GM12892 (cell line): ENCODE measurements around the gene SSUH2. TPM values are rescaled to one million over a fixed set of nuclear protein-coding genes. Genes with fewer than 3 reads are reported as not detected.
"Not testable (repeated sequence)": the region's sequence is repeated elsewhere in the genome, so short reads cannot be mapped to it uniquely, and the experiment has no call there.

Experiments used
- DNase-seq: peaks from one replicate; pipeline ENCODE4 v3.0.0; 2011; ENCODE audit not compliant: insufficient read length
- FAIRE-seq: peaks from 2 replicates; lab custom pipeline; 2011; peaks lifted over from hg19 to GRCh38; lab: Jason Lieb, UNC
- POLR2A ChIP-seq: IDR thresholded peaks from 2 replicates; pipeline ENCODE4 v1.6.1; 2011; ENCODE audit warnings: low read depth, low read length, control low read depth
- POLR2AphosphoS5 ChIP-seq: IDR thresholded peaks from 2 replicates; pipeline ENCODE4 v1.6.1; 2011; ENCODE audit warnings: low read depth, low read length, control low read depth
- TAF1 ChIP-seq: IDR thresholded peaks from 2 replicates; pipeline ENCODE4 v1.6.1; 2011; ENCODE audit warnings: low read depth, mild to moderate bottlenecking, control low read depth, low read length, borderline replicate concordance
- polyA plus RNA-seq: library from polyadenylated mRNA; unstranded; fragments of >200 nt; gene quantifications from one replicate; pipeline ENCODE4 v1.2.1, GENCODE V29; 2012; ENCODE audit warnings: missing spikeins, inconsistent platforms; ENCODE audit not compliant: missing spikeins

The SSUH2 gene
- polyA plus RNA-seq, result 0.81 TPM

- TF ChIP-seq POLR2A, result no peak
- TF ChIP-seq POLR2AphosphoS5, result no peak
- TF ChIP-seq TAF1, result no peak
- DNase-seq, result no peak
- FAIRE-seq, result no peak
Measured at GRCh38 chr3:8644748-8645390, at the start of gene SSUH2. SSUH2 (minus strand) TSS chr3:8644798; CDS start chr3:8644758, 40 bp downstream.

GRCh38 chr3:8691295-8691694, 46.7 kb upstream of the SSUH2 start:
- not testable (repeated sequence) for DNase-seq, FAIRE-seq

GRCh38 chr3:8684992-8685391, 40.4 kb upstream of the SSUH2 start:
- DNase-seq, FAIRE-seq: not testable (repeated sequence)

GRCh38 chr3:8682850-8683574, 38.4 kb upstream of the SSUH2 start:
- FAIRE-seq, DNase-seq: not testable (repeated sequence)

GRCh38 chr3:8681881-8682538, 37.4 kb upstream of the SSUH2 start:
- DNase-seq, FAIRE-seq: not testable (repeated sequence)

GRCh38 chr3:8681349-8681748, 36.8 kb upstream of the SSUH2 start:
- no peak for TF ChIP-seq POLR2AphosphoS5
- TF ChIP-seq TAF1, result no peak
- TF ChIP-seq POLR2A, result no peak
- DNase-seq (no peak), FAIRE-seq (no peak)

GRCh38 chr3:8679817-8680553, 35.4 kb upstream of the SSUH2 start:
- not testable (repeated sequence) for FAIRE-seq

GRCh38 chr3:8678751-8679150, 34.2 kb upstream of the SSUH2 start:
- FAIRE-seq, result no peak
- DNase-seq, result no peak
- no peak for TF ChIP-seq POLR2A
- no peak for TF ChIP-seq TAF1
- TF ChIP-seq POLR2AphosphoS5, result no peak

More at GRCh38 chr3:8679817-8680553, 35.4 kb upstream of the SSUH2 start:
- not testable (repeated sequence) for DNase-seq

- not testable (repeated sequence) for FAIRE-seq, DNase-seq
Measured at GRCh38 chr3:8677258-8677657, 32.7 kb upstream of the SSUH2 start.

- not testable (repeated sequence) for DNase-seq, FAIRE-seq
Measured at GRCh38 chr3:8675591-8675990, 31.0 kb upstream of the SSUH2 start.

GRCh38 chr3:8673083-8673737, 28.6 kb upstream of the SSUH2 start:
- TF ChIP-seq POLR2A, result no peak
- FAIRE-seq (no peak), DNase-seq (no peak)

- no peak for DNase-seq
- no peak for TF ChIP-seq POLR2AphosphoS5
- TF ChIP-seq POLR2A, result no peak
- no peak for TF ChIP-seq TAF1
- no peak for FAIRE-seq
Measured at GRCh38 chr3:8669019-8669418, 24.4 kb upstream of the SSUH2 start.

GRCh38 chr3:8668216-8668615, 23.6 kb upstream of the SSUH2 start:
- TF ChIP-seq POLR2A, result no peak
- no peak for TF ChIP-seq POLR2AphosphoS5
- TF ChIP-seq TAF1, result no peak
- DNase-seq (no peak), FAIRE-seq (no peak)
